Left ventricle myocardium inferior (tissue), 1 donor: Measurements from ENCODE around the gene CSRP1. TPM values are rescaled to one million over a fixed set of nuclear protein-coding genes. Genes with fewer than 3 reads are reported as not detected.

Source experiments
- DNase-seq: peaks from one replicate; pipeline ENCODE4 v3.0.0-alpha.2; 2020
- H3K27ac ChIP-seq: fragments of 200-600 bp; replicated peaks from 2 replicates; pipeline ENCODE4 v1.8.0; 2021
- H3K27me3 ChIP-seq: fragments of 200-600 bp; 2 replicates; pipeline ENCODE4 v1.8.0; 2021; ENCODE audit warnings: low read depth
- H3K36me3 ChIP-seq: fragments of 200-600 bp; 2 replicates; pipeline ENCODE4 v1.8.0; 2021
- H3K4me1 ChIP-seq: fragments of 200-600 bp; 2 replicates; pipeline ENCODE4 v1.8.0; 2021
- H3K4me3 ChIP-seq: fragments of 200-600 bp; 2 replicates; pipeline ENCODE4 v1.8.0; 2021; ENCODE audit warnings: mild to moderate bottlenecking, moderate library complexity
- H3K9me3 ChIP-seq: fragments of 200-600 bp; replicated peaks from 2 replicates; pipeline ENCODE4 v1.8.0; 2021
- intact Hi-C: fragments of 100-400 bp; cut with micrococcal nuclease; formaldehyde crosslinking; loops from one replicate; pipeline ENCODE4 v1.11.0; 2022
- total RNA-seq: library from RNA; stranded (reverse); fragmentation: NEBNext Ultra II Directional; extraction: Animal tissue kit (Norgen Biotek cat#: 25700); gene quantifications from one replicate; pipeline ENCODE4 v1.2.1, GENCODE V29; 2021
- TF ChIP-seq, protein P1 (sequence below): fragments of 200-600 bp; IDR thresholded peaks from 2 replicates; pipeline ENCODE4 v1.8.0; 2021; ENCODE audit warnings: antibody characterized with exemption, mild to moderate bottlenecking, borderline replicate concordance
- donor health status: DM: no; HTN: yes; CAD: no; lungs with severe emphysema.

The CSRP1 gene
- total RNA-seq, 1 donor from 2014 or later, result 41.0 TPM

DNA sequence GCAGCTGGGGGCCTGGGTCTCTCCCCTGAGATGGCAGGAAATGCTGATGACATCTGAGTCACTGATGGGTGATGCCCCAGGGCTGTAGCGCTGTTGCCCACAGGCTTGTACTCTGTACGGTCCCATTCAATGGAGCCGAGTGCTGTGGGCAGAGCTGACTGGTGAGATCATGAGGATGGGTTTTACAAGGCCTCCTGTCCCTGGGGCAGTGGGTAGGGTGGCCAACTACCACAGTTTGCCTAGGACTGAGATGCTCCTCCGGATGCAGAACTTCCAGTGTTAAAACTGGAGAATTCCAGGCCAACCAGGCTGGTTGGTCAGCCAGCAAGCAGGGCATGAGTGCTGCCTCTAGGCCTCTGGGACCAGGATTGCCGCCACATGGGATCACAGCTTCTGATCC lies 47.1 kb downstream of the CSRP1 start:
- Histone ChIP-seq H3K27me3 (no peaks in the 10 kb centered on the region), H3K27ac (no peak overlapping the region), H3K9me3 (no peaks in the 10 kb centered on the region), H3K36me3 (peaks cover 8% of the 10 kb centered on the region), H3K4me1 (peaks cover 64% of the 10 kb centered on the region), H3K4me3 (no peak overlapping the region)
- no peak for DNase-seq
- TF ChIP-seq, protein P1, sequence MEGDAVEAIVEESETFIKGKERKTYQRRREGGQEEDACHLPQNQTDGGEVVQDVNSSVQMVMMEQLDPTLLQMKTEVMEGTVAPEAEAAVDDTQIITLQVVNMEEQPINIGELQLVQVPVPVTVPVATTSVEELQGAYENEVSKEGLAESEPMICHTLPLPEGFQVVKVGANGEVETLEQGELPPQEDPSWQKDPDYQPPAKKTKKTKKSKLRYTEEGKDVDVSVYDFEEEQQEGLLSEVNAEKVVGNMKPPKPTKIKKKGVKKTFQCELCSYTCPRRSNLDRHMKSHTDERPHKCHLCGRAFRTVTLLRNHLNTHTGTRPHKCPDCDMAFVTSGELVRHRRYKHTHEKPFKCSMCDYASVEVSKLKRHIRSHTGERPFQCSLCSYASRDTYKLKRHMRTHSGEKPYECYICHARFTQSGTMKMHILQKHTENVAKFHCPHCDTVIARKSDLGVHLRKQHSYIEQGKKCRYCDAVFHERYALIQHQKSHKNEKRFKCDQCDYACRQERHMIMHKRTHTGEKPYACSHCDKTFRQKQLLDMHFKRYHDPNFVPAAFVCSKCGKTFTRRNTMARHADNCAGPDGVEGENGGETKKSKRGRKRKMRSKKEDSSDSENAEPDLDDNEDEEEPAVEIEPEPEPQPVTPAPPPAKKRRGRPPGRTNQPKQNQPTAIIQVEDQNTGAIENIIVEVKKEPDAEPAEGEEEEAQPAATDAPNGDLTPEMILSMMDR, result no peak
- intact Hi-C loops, result no loop called here

DNA sequence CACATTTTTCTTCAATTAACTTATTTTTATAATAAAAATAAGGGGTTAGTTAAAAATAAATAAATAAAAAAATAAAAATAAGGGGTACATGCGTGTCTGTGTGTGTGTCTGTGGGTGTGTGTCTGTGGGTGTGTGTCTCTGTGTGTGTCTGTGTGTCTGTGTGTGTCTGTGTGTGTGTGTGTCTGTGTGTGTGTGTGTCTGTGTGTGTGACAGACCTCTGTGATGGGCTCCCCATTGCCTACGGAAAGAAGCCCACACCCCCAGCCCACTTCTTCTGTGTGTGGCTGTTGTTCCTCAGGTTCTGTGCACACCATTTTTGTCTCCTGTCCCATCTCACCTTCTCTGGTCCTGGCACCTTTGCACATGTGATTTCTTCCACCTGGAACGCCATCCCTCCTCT lies 47.9 kb downstream of the CSRP1 start:
- Histone ChIP-seq H3K27ac (no peak overlapping the region), H3K27me3 (no peaks in the 10 kb centered on the region), H3K36me3 (peaks cover under 1% of the 10 kb centered on the region), H3K9me3 (no peaks in the 10 kb centered on the region), H3K4me1 (peaks cover 64% of the 10 kb centered on the region), H3K4me3 (no peak overlapping the region)
- TF ChIP-seq, protein P1, result no peak
- no peak for DNase-seq
- intact Hi-C loops, result no loop called here

DNA sequence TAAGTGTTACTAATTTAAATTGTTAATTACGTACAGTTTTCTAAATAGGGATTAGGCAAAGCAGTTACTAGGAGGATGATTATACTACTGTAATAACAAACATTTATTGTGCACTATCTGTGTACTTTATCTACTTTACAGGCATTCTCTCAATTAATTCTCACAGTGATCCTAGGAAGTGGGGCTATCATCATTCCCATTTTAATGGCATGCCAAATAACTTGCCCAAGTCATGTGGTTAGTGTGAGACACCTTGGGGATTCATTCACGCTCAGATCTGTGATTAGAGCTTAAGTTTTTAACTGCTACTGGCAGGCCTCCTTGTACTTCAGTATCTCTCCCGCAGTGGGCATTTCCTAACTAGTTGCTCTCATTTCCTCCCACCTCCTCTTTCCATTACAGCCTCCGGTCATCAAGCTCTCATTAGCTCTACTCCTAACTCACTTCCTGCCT lies 49.4 kb downstream of the CSRP1 start:
- intact Hi-C loops, result no loop called here
- TF ChIP-seq, protein P1, result no peak

DNA sequence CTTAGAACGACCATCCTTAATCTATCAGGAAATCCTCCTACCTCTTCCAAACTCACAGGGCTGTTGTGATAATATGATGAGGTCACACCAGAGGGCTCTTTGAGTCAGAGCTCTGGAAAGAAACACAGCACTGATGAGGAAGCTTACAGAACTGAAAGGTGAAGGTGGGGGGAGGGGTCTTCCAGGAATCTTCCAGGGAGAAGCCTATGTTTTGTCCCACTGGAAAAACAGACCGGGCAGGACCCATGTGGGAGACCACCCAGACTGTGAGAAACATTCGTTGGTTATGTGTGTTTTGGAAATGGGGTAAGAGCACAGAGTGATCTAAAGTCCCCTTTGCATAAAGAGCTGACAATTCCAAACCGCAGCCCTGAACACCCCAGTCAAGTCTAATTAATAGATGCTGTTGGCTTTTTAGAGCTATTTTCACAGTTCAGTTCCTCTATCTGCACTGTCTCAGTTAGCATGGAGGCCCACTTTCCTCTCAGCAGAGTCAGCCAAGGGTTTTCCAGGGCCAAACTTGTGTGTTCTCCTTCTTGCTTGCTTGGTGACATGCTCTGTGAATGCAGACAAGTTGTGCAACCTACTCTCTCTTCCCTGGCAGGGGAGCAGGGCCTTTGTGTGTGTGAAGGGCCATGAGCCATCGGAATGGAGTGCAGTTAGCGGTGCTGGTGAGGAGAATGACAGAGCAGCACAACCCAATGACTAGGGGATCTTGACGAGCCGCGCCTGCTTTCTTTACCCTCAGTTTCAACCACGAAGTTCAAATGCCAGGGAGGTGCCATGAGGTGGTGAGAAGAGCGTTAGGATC lies 50.2 kb downstream of the CSRP1 start:
- Histone ChIP-seq H3K9me3 (no peaks in the 10 kb centered on the region), H3K4me1 (peaks cover 50% of the 10 kb centered on the region), H3K36me3 (no peaks in the 10 kb centered on the region), H3K4me3 (no peak overlapping the region), H3K27ac (peak overlapping the region; percentile 73), H3K27me3 (no peaks in the 10 kb centered on the region)
- intact Hi-C loops, result no loop called here
- TF ChIP-seq, protein P1, result no peak
- DNase-seq, result peak; percentile 63

More for the DNA sequence above, 49.4 kb downstream of the CSRP1 start:
- no peaks in the 10 kb centered on the region for H3K36me3 ChIP-seq
- peaks cover 57% of the 10 kb centered on the region for H3K4me1 ChIP-seq
- DNase-seq, result no peak
- no peak overlapping the region for H3K4me3 ChIP-seq
- H3K27me3 ChIP-seq, result no peaks in the 10 kb centered on the region
- H3K27ac ChIP-seq, result peak overlapping the region; percentile 73
- H3K9me3 ChIP-seq, result no peaks in the 10 kb centered on the region

DNA sequence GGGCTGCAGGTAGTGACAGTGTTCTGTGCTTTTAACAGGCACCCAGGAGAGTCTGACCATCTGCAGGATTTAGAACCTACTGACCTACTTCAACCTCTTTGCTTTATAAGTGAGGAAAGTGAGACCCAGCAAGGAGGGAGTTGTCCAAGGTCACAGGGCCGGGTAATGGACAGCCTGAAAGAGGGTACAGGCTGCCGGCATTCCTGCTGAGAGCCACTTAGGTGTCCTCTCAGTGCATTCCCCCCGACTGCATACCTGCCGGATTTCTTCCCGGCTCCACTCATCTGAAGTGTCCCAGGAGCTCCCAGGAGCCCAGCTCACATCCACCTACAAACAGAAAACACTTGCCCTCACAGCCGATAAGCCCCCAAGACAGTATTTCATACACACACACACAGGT lies 51.8 kb downstream of the CSRP1 start:
- H3K4me1 ChIP-seq, result peaks cover 49% of the 10 kb centered on the region
- H3K27me3 ChIP-seq, result no peaks in the 10 kb centered on the region
- H3K27ac ChIP-seq, result peak overlapping the region; percentile 73
- H3K4me3 ChIP-seq, result no peak overlapping the region
- TF ChIP-seq, protein P1, result no peak
- no peaks in the 10 kb centered on the region for H3K9me3 ChIP-seq
- intact Hi-C loops, result no loop called here
- DNase-seq, result no peak
- H3K36me3 ChIP-seq, result no peaks in the 10 kb centered on the region
